Breast epithelium (tissue), 3 donors: ENCODE results near the gene SH2D7.
A peak's percentile ranks its signal among the peaks of the same experiment; 100 is the strongest.

Experiments
- POLR2AphosphoS5 ChIP-seq, 3 donors: sonication (generic); formaldehyde crosslinking; IDR thresholded peaks; one replicate each; pipeline ENCODE4 v1.6.1; 2017; ENCODE audit warnings: antibody characterized with exemption in 3 of 3
- TF ChIP-seq, protein P1 (sequence below), 3 donors: fragments of 450-650 bp; IDR thresholded peaks; one replicate each; pipeline ENCODE4 v1.5.1; 2016 to 2017; ENCODE audit warnings: antibody characterized with exemption in 3 of 3, mild to moderate bottlenecking in 3 of 3, moderate library complexity in 3 of 3

DNA sequence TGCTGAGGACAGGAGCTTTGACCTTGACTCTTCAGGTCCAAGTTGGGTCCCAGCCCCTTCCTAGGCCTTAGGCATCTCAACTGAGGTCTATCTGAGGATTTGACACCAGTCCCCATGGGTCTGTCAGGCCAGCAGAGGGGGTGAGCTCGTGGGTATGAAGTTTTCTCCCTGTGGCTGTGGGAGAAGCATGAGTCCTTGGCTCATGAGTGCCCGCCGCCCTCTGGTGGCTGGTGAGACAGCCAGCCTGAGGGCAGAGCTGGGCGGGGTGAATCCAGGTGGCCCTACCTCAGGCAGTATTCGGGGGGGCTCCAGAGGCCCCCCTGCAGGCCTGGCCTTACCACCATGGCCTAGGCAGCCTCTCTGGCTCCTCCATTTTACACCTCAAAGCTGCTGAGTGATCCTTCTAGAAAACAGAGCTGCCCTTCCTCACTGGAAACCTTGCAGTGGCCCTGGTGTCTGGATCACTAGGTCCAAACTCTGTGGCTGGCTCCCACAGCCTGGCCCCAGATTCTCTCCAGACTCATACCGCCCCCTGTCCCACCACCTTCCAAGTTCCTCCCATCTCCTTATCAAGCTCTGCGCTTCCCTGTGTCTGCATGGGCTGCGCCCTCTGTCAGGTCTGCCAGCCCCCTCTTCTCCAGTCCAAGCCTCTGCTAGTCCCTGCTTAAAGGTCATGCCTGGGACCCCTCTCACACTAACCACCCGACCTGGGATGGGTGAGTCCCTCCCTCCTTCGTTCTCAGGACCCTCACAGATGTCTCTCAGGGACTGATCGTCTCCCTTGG lies 16.1 kb downstream of the SH2D7 start:
- TF ChIP-seq, protein P1, sequence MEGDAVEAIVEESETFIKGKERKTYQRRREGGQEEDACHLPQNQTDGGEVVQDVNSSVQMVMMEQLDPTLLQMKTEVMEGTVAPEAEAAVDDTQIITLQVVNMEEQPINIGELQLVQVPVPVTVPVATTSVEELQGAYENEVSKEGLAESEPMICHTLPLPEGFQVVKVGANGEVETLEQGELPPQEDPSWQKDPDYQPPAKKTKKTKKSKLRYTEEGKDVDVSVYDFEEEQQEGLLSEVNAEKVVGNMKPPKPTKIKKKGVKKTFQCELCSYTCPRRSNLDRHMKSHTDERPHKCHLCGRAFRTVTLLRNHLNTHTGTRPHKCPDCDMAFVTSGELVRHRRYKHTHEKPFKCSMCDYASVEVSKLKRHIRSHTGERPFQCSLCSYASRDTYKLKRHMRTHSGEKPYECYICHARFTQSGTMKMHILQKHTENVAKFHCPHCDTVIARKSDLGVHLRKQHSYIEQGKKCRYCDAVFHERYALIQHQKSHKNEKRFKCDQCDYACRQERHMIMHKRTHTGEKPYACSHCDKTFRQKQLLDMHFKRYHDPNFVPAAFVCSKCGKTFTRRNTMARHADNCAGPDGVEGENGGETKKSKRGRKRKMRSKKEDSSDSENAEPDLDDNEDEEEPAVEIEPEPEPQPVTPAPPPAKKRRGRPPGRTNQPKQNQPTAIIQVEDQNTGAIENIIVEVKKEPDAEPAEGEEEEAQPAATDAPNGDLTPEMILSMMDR (IDR thresholded peaks at IDR 0.05) = peak; percentile 88 to 96 (median 90)
- TF ChIP-seq POLR2AphosphoS5 (IDR thresholded peaks at IDR 0.05) = peak; percentile 31 to 39 (median 38)
